Liver (tissue), 9 donors: ENCODE results near the gene PROS1. TPM values are rescaled to one million over a fixed set of nuclear protein-coding genes. Genes with fewer than 3 reads are reported as not detected.

Experiments
- DNase-seq: peaks from one replicate; pipeline ENCODE4 v3.0.0-alpha.2; 2017; ENCODE audit warnings: low spot score
- H3K27ac ChIP-seq, 2 donors: one replicate each; pipeline ENCODE4 v1.7.0; 2013; ENCODE audit warnings: inconsistent platforms in 2 of 2, low read length in 2 of 2, control low read depth in 1 of 2, low read depth in 1 of 2, mild to moderate bottlenecking in 1 of 2
- H3K27me3 ChIP-seq, 4 donors: one replicate each; pipeline versions ENCODE4 v1.6.1 to v1.7.0; 2013; ENCODE audit warnings: low read length in 3 of 4, inconsistent platforms in 1 of 4, mild to moderate bottlenecking in 1 of 4, moderate library complexity in 1 of 4; ENCODE audit not compliant: control insufficient read depth in 4 of 4, insufficient read depth in 4 of 4
- H3K36me3 ChIP-seq, 4 donors: one replicate each; pipeline versions ENCODE4 v1.6.1 to v1.7.0; 2013; ENCODE audit warnings: low read length in 3 of 4, mild to moderate bottlenecking in 3 of 4, low read depth in 1 of 4, moderate library complexity in 1 of 4; ENCODE audit not compliant: control insufficient read depth in 4 of 4, insufficient read depth in 3 of 4
- H3K4me1 ChIP-seq, 4 donors: one replicate each; pipeline versions ENCODE4 v1.6.1 to v1.7.0; 2013; ENCODE audit warnings: low read length in 3 of 4, mild to moderate bottlenecking in 3 of 4, moderate library complexity in 1 of 4; ENCODE audit not compliant: control insufficient read depth in 4 of 4, insufficient read depth in 4 of 4
- H3K4me3 ChIP-seq, 3 donors: one replicate each; pipeline versions ENCODE4 v1.6.1 to v1.7.0; 2013; ENCODE audit warnings: low read length in 3 of 3, control low read depth in 1 of 3, low read depth in 1 of 3, mild to moderate bottlenecking in 1 of 3
- H3K9ac ChIP-seq, 2 donors: one replicate each; pipeline ENCODE4 v1.7.0; 2013; ENCODE audit warnings: low read length in 2 of 2, mild to moderate bottlenecking in 2 of 2, moderate library complexity in 2 of 2, control low read depth in 1 of 2, low read depth in 1 of 2
- H3K9me3 ChIP-seq, 4 donors: one replicate each; pipeline versions ENCODE4 v1.6.1 to v1.7.0; 2013; ENCODE audit warnings: low read length in 3 of 4; ENCODE audit not compliant: control insufficient read depth in 4 of 4
- ATF3 ChIP-seq: IDR thresholded peaks from 2 replicates; pipeline ENCODE4 v1.6.1; 2016; ENCODE audit warnings: antibody characterized with exemption
- CTCF ChIP-seq: fragments of 150-350 bp; IDR thresholded peaks from 2 replicates; pipeline ENCODE4 v1.5.1; 2017; ENCODE audit warnings: improper control_type of control experiment, low read depth, low read length; ENCODE audit not compliant: missing input control
- EGR1 ChIP-seq, 2 donors: IDR thresholded peaks; 2 replicates each; pipeline ENCODE4 v1.6.1; 2016 to 2018; ENCODE audit warnings: antibody characterized with exemption in 2 of 2, low read depth in 2 of 2
- FOXA1 ChIP-seq: IDR thresholded peaks from 2 replicates; pipeline ENCODE4 v1.6.1; 2016; ENCODE audit warnings: antibody characterized with exemption
- FOXA2 ChIP-seq: IDR thresholded peaks from 2 replicates; pipeline ENCODE4 v1.6.1; 2016; ENCODE audit warnings: antibody characterized with exemption
- GABPA ChIP-seq, 2 donors: IDR thresholded peaks in 1 of 2; conservative IDR thresholded peaks in 1 of 2; 2 replicates each; pipeline ENCODE4 v1.6.1; 2016; ENCODE audit warnings: antibody characterized with exemption in 2 of 2, mild to moderate bottlenecking in 1 of 2, moderate library complexity in 1 of 2
- HNF4A ChIP-seq, 2 donors: conservative IDR thresholded peaks; 2 replicates each; pipeline ENCODE4 v1.6.1; 2016; ENCODE audit warnings: antibody characterized with exemption in 2 of 2, mild to moderate bottlenecking in 2 of 2
- HNF4G ChIP-seq: IDR thresholded peaks from 2 replicates; pipeline ENCODE4 v1.6.1; 2016; ENCODE audit warnings: antibody characterized with exemption
- JUND ChIP-seq, 2 donors: IDR thresholded peaks; 2 replicates each; pipeline ENCODE4 v1.6.1; 2016; ENCODE audit warnings: antibody characterized with exemption in 2 of 2
- MAX ChIP-seq: IDR thresholded peaks from 2 replicates; pipeline ENCODE4 v1.6.1; 2016; ENCODE audit warnings: antibody characterized with exemption
- NR2F2 ChIP-seq: IDR thresholded peaks from 2 replicates; pipeline ENCODE4 v1.6.1; 2016; ENCODE audit warnings: antibody characterized with exemption
- RAD21 ChIP-seq, 2 donors: IDR thresholded peaks; 2 replicates each; pipeline ENCODE4 v1.6.1; 2016; ENCODE audit warnings: antibody characterized with exemption in 2 of 2, mild to moderate bottlenecking in 2 of 2
- REST ChIP-seq: IDR thresholded peaks from 2 replicates; pipeline ENCODE4 v1.6.1; 2016; ENCODE audit warnings: antibody characterized with exemption, mild to moderate bottlenecking
- RXRA ChIP-seq, 2 donors: IDR thresholded peaks; 2 replicates each; pipeline ENCODE4 v1.6.1; 2017 to 2018; ENCODE audit warnings: antibody characterized with exemption in 2 of 2, mild to moderate bottlenecking in 1 of 2
- SP1 ChIP-seq: IDR thresholded peaks from 2 replicates; pipeline ENCODE4 v1.6.1; 2018; ENCODE audit warnings: antibody characterized with exemption, mild to moderate bottlenecking
- YY1 ChIP-seq: IDR thresholded peaks from 2 replicates; pipeline ENCODE4 v1.6.1; 2016; ENCODE audit warnings: antibody characterized with exemption, mild to moderate bottlenecking
- WGBS: extraction: QIAGEN DNeasy Blood & Tissue Kit; methylation state at CpG from one replicate; pipeline ENCODE4 v1.1.7; 2013; 5-methylcytosine and 5-hydroxymethylcytosine counted together
- polyA plus RNA-seq, 2 donors: library from polyadenylated mRNA; stranded (reverse) in 1 of 2; unstranded in 1 of 2; fragments of 200-250 nt in 1 of 2; fragments of >200 nt in 1 of 2; fragmentation: Nextera tagmentation in 1 of 2; extraction: Ambion mirVana in 1 of 2; gene quantifications; one replicate each; pipeline versions ENCODE4 v1.2.1 to v1.2.3, GENCODE V29; 2013 to 2015
- total RNA-seq, 2 donors: library from RNA; depleted of rRNA; stranded (reverse); fragments of >200 nt; gene quantifications; one replicate each; pipeline ENCODE4 v1.2.3, GENCODE V29; 2014
- donor health status: healthy.
- donor health status: healthy.
- donor health status: healthy.
- donor health status: healthy.
- donor health status: healthy.

Gene PROS1
- total and polyA plus RNA-seq, 4 donors: 88.9 to 252 (median 143) TPM

- H3K27ac ChIP-seq: no peak overlapping the region
- H3K4me1 ChIP-seq: no peaks in the 10 kb centered on the region
- H3K9me3 ChIP-seq: no peaks in the 10 kb centered on the region
- DNase-seq: no peak
- no peak overlapping the region for H3K4me3 ChIP-seq
- H3K9ac ChIP-seq: no peak overlapping the region
- 88% methylated on average over 1 of the region's 1 CpG for WGBS
- TF ChIP-seq HNF4G: no peak
- TF ChIP-seq CTCF: no peak
- no peak for TF ChIP-seq REST
- TF ChIP-seq MAX: no peak
- no peak for TF ChIP-seq YY1
- no peak for TF ChIP-seq RAD21 (IDR thresholded peaks at IDR 0.05)
- no peak for TF ChIP-seq FOXA2
- TF ChIP-seq GABPA (IDR thresholded peaks at IDR 0.05 in 1 of 2, conservative IDR thresholded peaks at IDR 0.05 in 1 of 2): no peak
- no peak for TF ChIP-seq EGR1 (IDR thresholded peaks at IDR 0.05; ENCODE audit: low read depth in 2 of 2)
- TF ChIP-seq HNF4A (conservative IDR thresholded peaks at IDR 0.05): no peak
- TF ChIP-seq FOXA1: no peak
- no peak for TF ChIP-seq SP1
- no peak for TF ChIP-seq RXRA (IDR thresholded peaks at IDR 0.05)
- no peak for TF ChIP-seq NR2F2
- TF ChIP-seq JUND (IDR thresholded peaks at IDR 0.05): no peak
- TF ChIP-seq ATF3: no peak
- no peaks in the 10 kb centered on the region for H3K27me3 ChIP-seq
- H3K36me3 ChIP-seq: no peaks in the 10 kb centered on the region
These were observed 41.3 kb upstream of the PROS1 start for GRCh38 chr3:94015025-94015424.

GRCh38 chr3:94012185-94012584 is 38.5 kb upstream of the PROS1 start:
- 83% methylated on average over 1 of the region's 1 CpG for WGBS
- Histone ChIP-seq H3K4me1 (peaks cover 0 to 6% (median 4%) of the 10 kb centered on the region in 4 donors), H3K36me3 (no peaks in the 10 kb centered on the region), H3K4me3 (no peak overlapping the region), H3K27ac (no peak overlapping the region), H3K27me3 (no peaks in the 10 kb centered on the region), H3K9ac (no peak overlapping the region), H3K9me3 (no peaks in the 10 kb centered on the region)
- DNase-seq: no peak
- no peak for TF ChIP-seq RAD21 (IDR thresholded peaks at IDR 0.05)
- TF ChIP-seq YY1: no peak
- no peak for TF ChIP-seq REST
- no peak for TF ChIP-seq GABPA (IDR thresholded peaks at IDR 0.05 in 1 of 2, conservative IDR thresholded peaks at IDR 0.05 in 1 of 2)
- no peak for TF ChIP-seq MAX
